Measurements from ENCODE around the gene COQ8A. TPM values are rescaled to one million over a fixed set of nuclear protein-coding genes. Genes with fewer than 3 reads are reported as not detected.

The COQ8A gene
- total RNA-seq, 1 experiment from 2014 or later = 39.4 TPM

DNA sequence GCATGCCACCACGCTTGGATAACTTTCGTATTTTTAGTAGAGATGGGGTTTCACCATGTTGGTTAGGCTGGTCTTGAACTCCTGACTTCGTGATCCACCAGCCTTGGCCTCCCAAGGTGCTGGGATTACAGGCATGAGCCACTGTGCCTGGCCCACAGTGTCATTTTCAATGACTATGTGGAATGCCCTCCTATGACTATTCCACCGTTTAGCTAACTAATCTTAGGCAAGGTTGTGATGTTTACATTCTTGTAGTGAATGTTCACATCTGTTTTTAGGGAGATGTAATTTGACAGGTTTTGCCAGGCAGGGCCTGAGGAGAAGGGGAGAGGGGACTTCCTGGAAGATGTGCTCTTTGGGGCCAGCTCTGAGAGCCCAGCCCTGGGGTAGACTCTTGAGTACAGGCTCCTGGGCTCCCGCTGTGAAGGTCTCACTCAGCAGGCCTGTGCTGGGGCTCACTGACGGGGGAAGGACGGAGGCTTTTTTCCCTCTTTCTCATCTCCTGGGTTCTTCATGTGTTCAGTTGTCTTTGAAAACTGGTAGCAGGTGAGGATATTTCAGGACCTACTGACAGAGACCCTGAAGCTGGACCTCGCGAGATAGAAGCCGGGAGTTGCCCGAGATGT is 13.2 kb downstream of the COQ8A start:
- no peak overlapping the region for H3K4me3 Mint-ChIP-seq
- POLR2A ChIA-PET = interaction anchor here (0.6 kb wide), 1 partner anchor 14 kb away, joined by 7 read pairs; no protein-coding TSS in a partner anchor
- H3K27me3 Mint-ChIP-seq (ENCODE audit: low read depth) = no peaks in the 10 kb centered on the region
- peaks cover 15% of the 10 kb centered on the region for H3K4me1 Mint-ChIP-seq
- CTCF ChIA-PET = no interaction called here
- no peak for DNase-seq (ENCODE audit: low spot score)
- ATAC-seq = no peak
- H3K9me3 Mint-ChIP-seq = peaks cover 11% of the 10 kb centered on the region
- peaks cover 15% of the 10 kb centered on the region for H3K36me3 Mint-ChIP-seq
- no peak overlapping the region; the same call in 1 of the 2 replicates for H3K27ac Mint-ChIP-seq
- TF ChIP-seq FOXJ3 (CRISPR knock-in tag; IDR thresholded peaks at IDR 0.05; ENCODE audit: borderline replicate concordance) (no peak), GABPB1 (CRISPR knock-in tag; IDR thresholded peaks at IDR 0.05) (no peak), FOXP1 (CRISPR knock-in tag; IDR thresholded peaks at IDR 0.05; ENCODE audit: borderline replicate concordance) (no peak), ZBTB21 (CRISPR knock-in tag; IDR thresholded peaks at IDR 0.05; ENCODE audit: borderline replicate concordance) (no peak), ATF1 (CRISPR knock-in tag; IDR thresholded peaks at IDR 0.05) (no peak), TEAD1 (CRISPR knock-in tag; IDR thresholded peaks at IDR 0.05) (no peak), RORB (CRISPR knock-in tag; IDR thresholded peaks at IDR 0.05) (no peak), GRHL2 (CRISPR knock-in tag; IDR thresholded peaks at IDR 0.05; ENCODE audit: insufficient replicate concordance, severe bottlenecking) (no peak), HMGA2 (CRISPR knock-in tag; IDR thresholded peaks at IDR 0.05) (no peak), RELA (CRISPR knock-in tag; IDR thresholded peaks at IDR 0.05; ENCODE audit: borderline replicate concordance) (no peak)
- TF ChIP-seq, protein P1, sequence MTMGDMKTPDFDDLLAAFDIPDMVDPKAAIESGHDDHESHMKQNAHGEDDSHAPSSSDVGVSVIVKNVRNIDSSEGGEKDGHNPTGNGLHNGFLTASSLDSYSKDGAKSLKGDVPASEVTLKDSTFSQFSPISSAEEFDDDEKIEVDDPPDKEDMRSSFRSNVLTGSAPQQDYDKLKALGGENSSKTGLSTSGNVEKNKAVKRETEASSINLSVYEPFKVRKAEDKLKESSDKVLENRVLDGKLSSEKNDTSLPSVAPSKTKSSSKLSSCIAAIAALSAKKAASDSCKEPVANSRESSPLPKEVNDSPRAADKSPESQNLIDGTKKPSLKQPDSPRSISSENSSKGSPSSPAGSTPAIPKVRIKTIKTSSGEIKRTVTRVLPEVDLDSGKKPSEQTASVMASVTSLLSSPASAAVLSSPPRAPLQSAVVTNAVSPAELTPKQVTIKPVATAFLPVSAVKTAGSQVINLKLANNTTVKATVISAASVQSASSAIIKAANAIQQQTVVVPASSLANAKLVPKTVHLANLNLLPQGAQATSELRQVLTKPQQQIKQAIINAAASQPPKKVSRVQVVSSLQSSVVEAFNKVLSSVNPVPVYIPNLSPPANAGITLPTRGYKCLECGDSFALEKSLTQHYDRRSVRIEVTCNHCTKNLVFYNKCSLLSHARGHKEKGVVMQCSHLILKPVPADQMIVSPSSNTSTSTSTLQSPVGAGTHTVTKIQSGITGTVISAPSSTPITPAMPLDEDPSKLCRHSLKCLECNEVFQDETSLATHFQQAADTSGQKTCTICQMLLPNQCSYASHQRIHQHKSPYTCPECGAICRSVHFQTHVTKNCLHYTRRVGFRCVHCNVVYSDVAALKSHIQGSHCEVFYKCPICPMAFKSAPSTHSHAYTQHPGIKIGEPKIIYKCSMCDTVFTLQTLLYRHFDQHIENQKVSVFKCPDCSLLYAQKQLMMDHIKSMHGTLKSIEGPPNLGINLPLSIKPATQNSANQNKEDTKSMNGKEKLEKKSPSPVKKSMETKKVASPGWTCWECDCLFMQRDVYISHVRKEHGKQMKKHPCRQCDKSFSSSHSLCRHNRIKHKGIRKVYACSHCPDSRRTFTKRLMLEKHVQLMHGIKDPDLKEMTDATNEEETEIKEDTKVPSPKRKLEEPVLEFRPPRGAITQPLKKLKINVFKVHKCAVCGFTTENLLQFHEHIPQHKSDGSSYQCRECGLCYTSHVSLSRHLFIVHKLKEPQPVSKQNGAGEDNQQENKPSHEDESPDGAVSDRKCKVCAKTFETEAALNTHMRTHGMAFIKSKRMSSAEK (CRISPR knock-in tag; IDR thresholded peaks at IDR 0.05; ENCODE audit: borderline replicate concordance) = no peak
- TF ChIP-seq, protein P2, sequence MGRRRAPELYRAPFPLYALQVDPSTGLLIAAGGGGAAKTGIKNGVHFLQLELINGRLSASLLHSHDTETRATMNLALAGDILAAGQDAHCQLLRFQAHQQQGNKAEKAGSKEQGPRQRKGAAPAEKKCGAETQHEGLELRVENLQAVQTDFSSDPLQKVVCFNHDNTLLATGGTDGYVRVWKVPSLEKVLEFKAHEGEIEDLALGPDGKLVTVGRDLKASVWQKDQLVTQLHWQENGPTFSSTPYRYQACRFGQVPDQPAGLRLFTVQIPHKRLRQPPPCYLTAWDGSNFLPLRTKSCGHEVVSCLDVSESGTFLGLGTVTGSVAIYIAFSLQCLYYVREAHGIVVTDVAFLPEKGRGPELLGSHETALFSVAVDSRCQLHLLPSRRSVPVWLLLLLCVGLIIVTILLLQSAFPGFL (CRISPR knock-in tag; IDR thresholded peaks at IDR 0.05; ENCODE audit: borderline replicate concordance) = no peak
- TF ChIP-seq, protein P3, sequence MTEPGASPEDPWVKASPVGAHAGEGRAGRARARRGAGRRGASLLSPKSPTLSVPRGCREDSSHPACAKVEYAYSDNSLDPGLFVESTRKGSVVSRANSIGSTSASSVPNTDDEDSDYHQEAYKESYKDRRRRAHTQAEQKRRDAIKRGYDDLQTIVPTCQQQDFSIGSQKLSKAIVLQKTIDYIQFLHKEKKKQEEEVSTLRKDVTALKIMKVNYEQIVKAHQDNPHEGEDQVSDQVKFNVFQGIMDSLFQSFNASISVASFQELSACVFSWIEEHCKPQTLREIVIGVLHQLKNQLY (CRISPR knock-in tag; IDR thresholded peaks at IDR 0.05) = no peak
- TF ChIP-seq, protein P4, sequence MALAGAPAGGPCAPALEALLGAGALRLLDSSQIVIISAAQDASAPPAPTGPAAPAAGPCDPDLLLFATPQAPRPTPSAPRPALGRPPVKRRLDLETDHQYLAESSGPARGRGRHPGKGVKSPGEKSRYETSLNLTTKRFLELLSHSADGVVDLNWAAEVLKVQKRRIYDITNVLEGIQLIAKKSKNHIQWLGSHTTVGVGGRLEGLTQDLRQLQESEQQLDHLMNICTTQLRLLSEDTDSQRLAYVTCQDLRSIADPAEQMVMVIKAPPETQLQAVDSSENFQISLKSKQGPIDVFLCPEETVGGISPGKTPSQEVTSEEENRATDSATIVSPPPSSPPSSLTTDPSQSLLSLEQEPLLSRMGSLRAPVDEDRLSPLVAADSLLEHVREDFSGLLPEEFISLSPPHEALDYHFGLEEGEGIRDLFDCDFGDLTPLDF (CRISPR knock-in tag; IDR thresholded peaks at IDR 0.05) = no peak
- TF ChIP-seq, protein P5, sequence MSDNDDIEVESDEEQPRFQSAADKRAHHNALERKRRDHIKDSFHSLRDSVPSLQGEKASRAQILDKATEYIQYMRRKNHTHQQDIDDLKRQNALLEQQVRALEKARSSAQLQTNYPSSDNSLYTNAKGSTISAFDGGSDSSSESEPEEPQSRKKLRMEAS (CRISPR knock-in tag; IDR thresholded peaks at IDR 0.05) = no peak

DNA sequence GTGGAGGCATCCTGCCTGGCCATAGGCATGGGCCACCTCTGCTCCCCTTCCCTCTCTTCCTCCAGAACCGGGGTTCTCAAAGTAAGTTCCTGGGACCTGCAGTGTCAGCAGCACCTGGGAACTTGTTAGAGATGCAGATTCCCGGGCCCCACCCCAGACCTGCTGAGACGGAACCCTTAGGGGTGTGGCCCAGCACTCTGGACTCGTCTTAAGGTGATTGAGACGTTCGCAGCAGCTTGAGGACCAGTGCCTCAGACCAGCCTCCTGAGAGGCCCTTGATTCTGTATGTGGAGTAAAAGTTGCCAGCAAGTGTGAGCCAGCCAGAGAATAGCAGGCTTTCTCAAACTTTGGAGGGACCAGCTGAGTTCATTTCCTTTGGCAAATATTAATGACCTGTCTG is 14.2 kb downstream of the COQ8A start:
- Mint-ChIP-seq H3K9me3 (peaks cover 19% of the 10 kb centered on the region), H3K36me3 (peaks cover 23% of the 10 kb centered on the region), H3K4me3 (no peak overlapping the region), H3K27me3 (ENCODE audit: low read depth) (no peaks in the 10 kb centered on the region), H3K4me1 (peaks cover 15% of the 10 kb centered on the region), H3K27ac (no peak overlapping the region)
- CTCF ChIA-PET = no interaction called here
- TF ChIP-seq, protein P2 (CRISPR knock-in tag; IDR thresholded peaks at IDR 0.05; ENCODE audit: borderline replicate concordance) = no peak
- TF ChIP-seq, protein P6, sequence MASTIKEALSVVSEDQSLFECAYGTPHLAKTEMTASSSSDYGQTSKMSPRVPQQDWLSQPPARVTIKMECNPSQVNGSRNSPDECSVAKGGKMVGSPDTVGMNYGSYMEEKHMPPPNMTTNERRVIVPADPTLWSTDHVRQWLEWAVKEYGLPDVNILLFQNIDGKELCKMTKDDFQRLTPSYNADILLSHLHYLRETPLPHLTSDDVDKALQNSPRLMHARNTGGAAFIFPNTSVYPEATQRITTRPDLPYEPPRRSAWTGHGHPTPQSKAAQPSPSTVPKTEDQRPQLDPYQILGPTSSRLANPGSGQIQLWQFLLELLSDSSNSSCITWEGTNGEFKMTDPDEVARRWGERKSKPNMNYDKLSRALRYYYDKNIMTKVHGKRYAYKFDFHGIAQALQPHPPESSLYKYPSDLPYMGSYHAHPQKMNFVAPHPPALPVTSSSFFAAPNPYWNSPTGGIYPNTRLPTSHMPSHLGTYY (CRISPR knock-in tag; IDR thresholded peaks at IDR 0.05) = no peak
- TF ChIP-seq, protein P7, sequence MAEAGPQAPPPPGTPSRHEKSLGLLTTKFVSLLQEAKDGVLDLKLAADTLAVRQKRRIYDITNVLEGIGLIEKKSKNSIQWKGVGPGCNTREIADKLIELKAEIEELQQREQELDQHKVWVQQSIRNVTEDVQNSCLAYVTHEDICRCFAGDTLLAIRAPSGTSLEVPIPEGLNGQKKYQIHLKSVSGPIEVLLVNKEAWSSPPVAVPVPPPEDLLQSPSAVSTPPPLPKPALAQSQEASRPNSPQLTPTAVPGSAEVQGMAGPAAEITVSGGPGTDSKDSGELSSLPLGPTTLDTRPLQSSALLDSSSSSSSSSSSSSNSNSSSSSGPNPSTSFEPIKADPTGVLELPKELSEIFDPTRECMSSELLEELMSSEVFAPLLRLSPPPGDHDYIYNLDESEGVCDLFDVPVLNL (CRISPR knock-in tag; IDR thresholded peaks at IDR 0.05; ENCODE audit: borderline replicate concordance, low read depth) = no peak
- TF ChIP-seq SOX15 (CRISPR knock-in tag; IDR thresholded peaks at IDR 0.05) = no peak
- TF ChIP-seq ZNF219 (CRISPR knock-in tag; IDR thresholded peaks at IDR 0.05; ENCODE audit: borderline replicate concordance) = no peak
- TF ChIP-seq, protein P8, sequence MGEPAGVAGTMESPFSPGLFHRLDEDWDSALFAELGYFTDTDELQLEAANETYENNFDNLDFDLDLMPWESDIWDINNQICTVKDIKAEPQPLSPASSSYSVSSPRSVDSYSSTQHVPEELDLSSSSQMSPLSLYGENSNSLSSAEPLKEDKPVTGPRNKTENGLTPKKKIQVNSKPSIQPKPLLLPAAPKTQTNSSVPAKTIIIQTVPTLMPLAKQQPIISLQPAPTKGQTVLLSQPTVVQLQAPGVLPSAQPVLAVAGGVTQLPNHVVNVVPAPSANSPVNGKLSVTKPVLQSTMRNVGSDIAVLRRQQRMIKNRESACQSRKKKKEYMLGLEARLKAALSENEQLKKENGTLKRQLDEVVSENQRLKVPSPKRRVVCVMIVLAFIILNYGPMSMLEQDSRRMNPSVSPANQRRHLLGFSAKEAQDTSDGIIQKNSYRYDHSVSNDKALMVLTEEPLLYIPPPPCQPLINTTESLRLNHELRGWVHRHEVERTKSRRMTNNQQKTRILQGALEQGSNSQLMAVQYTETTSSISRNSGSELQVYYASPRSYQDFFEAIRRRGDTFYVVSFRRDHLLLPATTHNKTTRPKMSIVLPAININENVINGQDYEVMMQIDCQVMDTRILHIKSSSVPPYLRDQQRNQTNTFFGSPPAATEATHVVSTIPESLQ (CRISPR knock-in tag; IDR thresholded peaks at IDR 0.05) = no peak
- POLR2A ChIA-PET = no interaction called here
- no peak for ATAC-seq
- DNase-seq (ENCODE audit: low spot score) = no peak

Data from WTC11 (cell line).